OCI-LY7 (cell line): ENCODE measurements around the gene GLB1L2. TPM values are rescaled to one million over a fixed set of nuclear protein-coding genes. Genes with fewer than 3 reads are reported as not detected.

Source experiments
- BruUV-seq: library from RNA; stranded (reverse); fragments of 400-500 nt; replicated peaks from 2 replicates; lab custom pipeline; 2021; lab: Mats Ljungman, UMichigan
- CTCF ChIA-PET: fragments of 300-600 bp; sonication (Branson Sonifier 250); formaldehyde crosslinking; loops from one replicate; lab custom pipeline; 2022; ENCODE audit warnings: antibody characterized with exemption; ENCODE audit not compliant: unreplicated experiment; lab: Charles Lee
- POLR2A ChIA-PET: fragments of 300-600 bp; sonication (Branson Sonifier 250); formaldehyde crosslinking; loops from one replicate; lab custom pipeline; 2022; ENCODE audit warnings: antibody characterized with exemption; lab: Charles Lee
- DNase-seq: peaks from one replicate; pipeline ENCODE4 v3.0.0-alpha.2; 2015; ENCODE audit warnings: low spot score
- H2AFZ ChIP-seq: fragments of 200-600 bp; sonication (generic), shearing (Covaris generic); 2 replicates; pipeline ENCODE4 v1.6.1; 2014; ENCODE audit warnings: mild to moderate bottlenecking, antibody characterized with exemption, low read length, moderate library complexity
- H3K27ac ChIP-seq: fragments of 200-600 bp; sonication (generic); 2 replicates; pipeline ENCODE4 v1.5.1; 2014; ENCODE audit warnings: mixed run types, low read depth, mild to moderate bottlenecking, moderate library complexity, low read length, inconsistent platforms; ENCODE audit not compliant: poor library complexity, severe bottlenecking
- H3K36me3 ChIP-seq: fragments of 200-600 bp; sonication (generic); 2 replicates; pipeline ENCODE4 v1.6.1; 2014; ENCODE audit warnings: mild to moderate bottlenecking, antibody characterized with exemption, low read length, moderate library complexity, mixed read lengths; ENCODE audit not compliant: insufficient read depth
- H3K4me1 ChIP-seq: fragments of 200-600 bp; sonication (generic); 2 replicates; pipeline ENCODE4 v1.5.1; 2014; ENCODE audit warnings: mild to moderate bottlenecking, low read length; ENCODE audit not compliant: insufficient read depth, poor library complexity, severe bottlenecking
- H3K4me2 ChIP-seq: fragments of 200-600 bp; sonication (generic); 2 replicates; pipeline ENCODE4 v1.6.1; 2014; ENCODE audit warnings: mild to moderate bottlenecking, low read length
- H3K4me3 ChIP-seq: fragments of 200-600 bp; sonication (generic); 2 replicates; pipeline ENCODE4 v1.5.1; 2014; ENCODE audit warnings: mild to moderate bottlenecking, low read depth, low read length; ENCODE audit not compliant: poor library complexity, severe bottlenecking
- H3K79me2 ChIP-seq: fragments of 200-600 bp; sonication (generic); 2 replicates; pipeline ENCODE4 v1.6.1; 2016; ENCODE audit warnings: low read depth, mild to moderate bottlenecking, low read length, moderate library complexity, mixed read lengths; ENCODE audit not compliant: insufficient read depth
- H3K9me2 ChIP-seq: fragments of 200-600 bp; sonication (generic); 2 replicates; pipeline ENCODE4 v1.6.1; 2016; ENCODE audit warnings: mild to moderate bottlenecking, low read length, mixed read lengths; ENCODE audit not compliant: insufficient read depth
- H3K9me3 ChIP-seq: fragments of 200-600 bp; sonication (generic); 2 replicates; pipeline ENCODE4 v1.6.1; 2014; ENCODE audit warnings: mild to moderate bottlenecking, mixed run types, low read length, mixed read lengths
- H4K20me1 ChIP-seq: fragments of 200-600 bp; sonication (generic); 2 replicates; pipeline ENCODE4 v1.6.1; 2014; ENCODE audit warnings: mild to moderate bottlenecking, antibody characterized with exemption, low read length, moderate library complexity, mixed read lengths; ENCODE audit not compliant: insufficient read depth
- EZH2phosphoT487 ChIP-seq: fragments of 200-600 bp; sonication (generic); IDR thresholded peaks from 2 replicates; pipeline ENCODE4 v1.6.1; 2018; ENCODE audit warnings: low read depth, borderline replicate concordance, mild to moderate bottlenecking, mixed run types, antibody characterized with exemption, low read length, moderate library complexity, mixed read lengths
- intact Hi-C: fragments of 100-400 bp; cut with micrococcal nuclease; formaldehyde crosslinking; loops from one replicate; pipeline ENCODE4 v1.10.0; 2022; ENCODE audit not compliant: unreplicated experiment
- total RNA-seq, 2 experiments: library from RNA; depleted of rRNA in 1 of 2; stranded (reverse); fragments of >200 nt in 1 of 2; shearing (Covaris generic) in 1 of 2; gene quantifications; 2 replicates each; pipeline ENCODE4 v1.2.3, GENCODE V29; 2014 to 2022
- TF ChIP-seq, protein P1 (sequence below): fragments of 200-600 bp; sonication (generic); conservative IDR thresholded peaks from 2 replicates; pipeline ENCODE4 v1.5.1; 2014; ENCODE audit warnings: mild to moderate bottlenecking, antibody characterized with exemption, low read length, moderate library complexity, mixed read lengths

Gene GLB1L2
- total RNA-seq, 2 experiments from 2014 or later: not detected

- Histone ChIP-seq H3K36me3 (no peaks in the 10 kb centered on the region), H3K79me2 (no peaks in the 10 kb centered on the region), H3K4me3 (no peak overlapping the region), H3K27ac (no peak overlapping the region), H3K9me3 (no peaks in the 10 kb centered on the region), H3K9me2 (no peaks in the 10 kb centered on the region), H3K4me2 (no peak overlapping the region), H2AFZ (no peak overlapping the region), H3K4me1 (no peaks in the 10 kb centered on the region), H4K20me1 (no peaks in the 10 kb centered on the region)
- POLR2A ChIA-PET: no interaction called here
- intact Hi-C loops: no loop called here
- BruUV-seq: no TSS peak
- DNase-seq: no peak
- no peak for TF ChIP-seq EZH2phosphoT487
- TF ChIP-seq, protein P1, sequence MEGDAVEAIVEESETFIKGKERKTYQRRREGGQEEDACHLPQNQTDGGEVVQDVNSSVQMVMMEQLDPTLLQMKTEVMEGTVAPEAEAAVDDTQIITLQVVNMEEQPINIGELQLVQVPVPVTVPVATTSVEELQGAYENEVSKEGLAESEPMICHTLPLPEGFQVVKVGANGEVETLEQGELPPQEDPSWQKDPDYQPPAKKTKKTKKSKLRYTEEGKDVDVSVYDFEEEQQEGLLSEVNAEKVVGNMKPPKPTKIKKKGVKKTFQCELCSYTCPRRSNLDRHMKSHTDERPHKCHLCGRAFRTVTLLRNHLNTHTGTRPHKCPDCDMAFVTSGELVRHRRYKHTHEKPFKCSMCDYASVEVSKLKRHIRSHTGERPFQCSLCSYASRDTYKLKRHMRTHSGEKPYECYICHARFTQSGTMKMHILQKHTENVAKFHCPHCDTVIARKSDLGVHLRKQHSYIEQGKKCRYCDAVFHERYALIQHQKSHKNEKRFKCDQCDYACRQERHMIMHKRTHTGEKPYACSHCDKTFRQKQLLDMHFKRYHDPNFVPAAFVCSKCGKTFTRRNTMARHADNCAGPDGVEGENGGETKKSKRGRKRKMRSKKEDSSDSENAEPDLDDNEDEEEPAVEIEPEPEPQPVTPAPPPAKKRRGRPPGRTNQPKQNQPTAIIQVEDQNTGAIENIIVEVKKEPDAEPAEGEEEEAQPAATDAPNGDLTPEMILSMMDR: no peak
- CTCF ChIA-PET: no interaction called here
Measured at GRCh38 chr11:134380229-134380628, 48.4 kb downstream of the GLB1L2 start.

DNA sequence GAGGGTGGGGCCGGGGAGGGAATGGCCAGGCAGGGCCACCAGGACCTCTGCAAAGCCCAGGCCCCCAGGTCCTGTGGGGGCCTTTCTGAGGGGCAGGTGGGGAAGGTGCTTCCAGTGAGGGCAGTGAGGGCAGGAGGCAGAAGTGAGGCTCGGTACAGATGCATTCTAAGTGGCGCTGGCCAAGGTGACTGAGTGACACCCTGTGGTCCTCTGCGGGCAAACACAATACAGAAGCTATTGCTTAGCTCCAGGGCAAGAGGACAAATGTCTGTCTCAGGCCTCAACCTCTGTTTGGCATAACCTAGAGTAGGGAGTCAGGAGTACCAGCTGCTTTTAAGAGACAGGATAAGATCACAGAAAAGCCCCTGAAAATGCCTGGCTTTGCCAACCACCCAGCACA is 49.0 kb downstream of the GLB1L2 start:
- ChIA-PET POLR2A (no interaction called here), CTCF (no interaction called here)
- intact Hi-C loops: no loop called here
- Histone ChIP-seq H2AFZ (no peak overlapping the region), H3K79me2 (no peaks in the 10 kb centered on the region), H3K27ac (no peak overlapping the region), H3K4me1 (no peaks in the 10 kb centered on the region), H3K36me3 (no peaks in the 10 kb centered on the region), H3K9me2 (no peaks in the 10 kb centered on the region), H3K4me2 (no peak overlapping the region), H3K9me3 (no peaks in the 10 kb centered on the region), H3K4me3 (no peak overlapping the region), H4K20me1 (no peaks in the 10 kb centered on the region)
- no peak for DNase-seq
- BruUV-seq: no TSS peak
- TF ChIP-seq, protein P1: no peak
- no peak for TF ChIP-seq EZH2phosphoT487

DNA sequence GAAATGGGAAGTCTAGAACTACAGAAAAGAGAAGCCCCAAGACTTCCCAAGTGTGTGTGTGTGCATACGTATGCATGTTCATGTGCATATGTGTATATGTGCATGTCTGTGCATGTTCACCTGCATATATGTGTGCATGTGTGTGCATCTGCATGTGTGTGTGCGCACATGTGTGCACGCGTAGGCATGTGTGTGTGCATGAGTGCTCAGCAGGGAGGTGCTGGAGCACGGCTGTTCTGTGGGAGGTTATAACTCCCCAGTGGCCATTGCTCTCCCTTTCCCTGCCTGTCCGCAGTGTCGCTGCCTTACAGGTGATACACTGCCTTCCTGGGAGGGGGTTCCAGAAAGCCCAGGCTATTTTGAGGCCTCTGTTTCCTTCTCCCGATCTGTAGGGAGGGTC is 50.5 kb downstream of the GLB1L2 start:
- Histone ChIP-seq H3K4me3 (no peak overlapping the region), H3K27ac (no peak overlapping the region), H3K4me2 (no peak overlapping the region), H2AFZ (no peak overlapping the region), H3K9me2 (no peaks in the 10 kb centered on the region), H4K20me1 (no peaks in the 10 kb centered on the region), H3K36me3 (no peaks in the 10 kb centered on the region), H3K4me1 (no peaks in the 10 kb centered on the region), H3K79me2 (no peaks in the 10 kb centered on the region), H3K9me3 (no peaks in the 10 kb centered on the region)
- intact Hi-C loops: no loop called here
- ChIA-PET CTCF (no interaction called here), POLR2A (no interaction called here)
- BruUV-seq: no TSS peak
- no peak for DNase-seq
- TF ChIP-seq, protein P1: no peak
- no peak for TF ChIP-seq EZH2phosphoT487
